HG03159 (cell line): ENCODE results near the gene CD300A.
A peak's percentile ranks its signal among the peaks of the same experiment; 100 is the strongest.

ENCODE experiments used
- ATAC-seq: cut with Tn5 transposase; IDR thresholded peaks from one replicate; pipeline ENCODE4 v1.9.1; 2021; ENCODE audit warnings: mild to moderate bottlenecking, moderate library complexity; ENCODE audit not compliant: unreplicated experiment

CD300A gene

DNA sequence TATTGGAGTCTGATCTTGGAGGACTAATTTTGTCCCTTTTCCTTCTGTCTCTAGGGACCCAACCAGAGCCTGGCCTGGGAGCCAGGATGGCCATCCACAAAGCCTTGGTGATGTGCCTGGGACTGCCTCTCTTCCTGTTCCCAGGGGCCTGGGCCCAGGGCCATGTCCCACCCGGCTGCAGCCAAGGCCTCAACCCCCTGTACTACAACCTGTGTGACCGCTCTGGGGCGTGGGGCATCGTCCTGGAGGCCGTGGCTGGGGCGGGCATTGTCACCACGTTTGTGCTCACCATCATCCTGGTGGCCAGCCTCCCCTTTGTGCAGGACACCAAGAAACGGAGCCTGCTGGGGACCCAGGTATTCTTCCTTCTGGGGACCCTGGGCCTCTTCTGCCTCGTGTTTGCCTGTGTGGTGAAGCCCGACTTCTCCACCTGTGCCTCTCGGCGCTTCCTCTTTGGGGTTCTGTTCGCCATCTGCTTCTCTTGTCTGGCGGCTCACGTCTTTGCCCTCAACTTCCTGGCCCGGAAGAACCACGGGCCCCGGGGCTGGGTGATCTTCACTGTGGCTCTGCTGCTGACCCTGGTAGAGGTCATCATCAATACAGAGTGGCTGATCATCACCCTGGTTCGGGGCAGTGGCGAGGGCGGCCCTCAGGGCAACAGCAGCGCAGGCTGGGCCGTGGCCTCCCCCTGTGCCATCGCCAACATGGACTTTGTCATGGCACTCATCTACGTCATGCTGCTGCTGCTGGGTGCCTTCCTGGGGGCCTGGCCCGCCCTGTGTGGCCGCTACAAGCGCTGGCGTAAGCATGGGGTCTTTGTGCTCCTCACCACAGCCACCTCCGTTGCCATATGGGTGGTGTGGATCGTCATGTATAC, 26.5 kb upstream of the CD300A start:
- no peak for ATAC-seq

DNA sequence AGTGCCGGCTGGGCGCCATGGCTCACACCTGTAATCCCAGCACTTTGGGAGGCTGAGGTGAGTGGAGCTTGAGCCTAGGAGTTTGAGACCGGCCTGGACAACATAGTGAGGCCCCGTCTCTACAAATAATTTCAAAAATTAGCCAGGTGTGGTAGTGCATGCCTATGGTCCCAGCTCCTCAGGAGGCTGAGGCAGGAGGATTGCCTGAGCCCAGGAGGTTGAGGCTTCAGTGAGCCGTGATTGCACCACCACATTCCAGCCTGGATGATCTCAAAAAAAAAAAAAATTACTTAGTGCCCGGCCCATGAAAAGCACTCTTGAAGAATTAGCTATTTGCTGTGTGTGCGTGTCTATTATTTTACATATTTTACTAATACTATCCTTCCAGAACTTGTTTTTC, 24.9 kb upstream of the CD300A start:
- no peak for ATAC-seq

DNA sequence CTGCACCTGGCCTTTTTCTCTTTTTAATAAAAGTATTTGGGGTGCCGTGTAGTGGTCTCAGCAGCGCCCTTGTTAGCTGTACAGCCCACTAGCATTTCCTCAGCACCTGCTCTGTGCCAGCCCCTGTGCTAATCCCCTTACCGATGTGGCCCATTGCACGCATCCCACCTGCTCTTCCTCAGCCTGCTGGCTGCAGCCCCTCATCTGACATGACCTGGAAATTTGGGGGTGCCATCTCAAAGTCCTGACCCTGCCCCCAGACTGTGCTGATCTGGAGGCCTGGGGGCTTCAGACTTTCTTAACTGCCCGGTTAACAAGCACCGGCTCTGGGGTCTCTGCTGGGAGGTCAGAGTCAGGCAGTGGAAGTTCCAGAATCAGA, 24.2 kb upstream of the CD300A start:
- ATAC-seq, result peak; percentile 9

DNA sequence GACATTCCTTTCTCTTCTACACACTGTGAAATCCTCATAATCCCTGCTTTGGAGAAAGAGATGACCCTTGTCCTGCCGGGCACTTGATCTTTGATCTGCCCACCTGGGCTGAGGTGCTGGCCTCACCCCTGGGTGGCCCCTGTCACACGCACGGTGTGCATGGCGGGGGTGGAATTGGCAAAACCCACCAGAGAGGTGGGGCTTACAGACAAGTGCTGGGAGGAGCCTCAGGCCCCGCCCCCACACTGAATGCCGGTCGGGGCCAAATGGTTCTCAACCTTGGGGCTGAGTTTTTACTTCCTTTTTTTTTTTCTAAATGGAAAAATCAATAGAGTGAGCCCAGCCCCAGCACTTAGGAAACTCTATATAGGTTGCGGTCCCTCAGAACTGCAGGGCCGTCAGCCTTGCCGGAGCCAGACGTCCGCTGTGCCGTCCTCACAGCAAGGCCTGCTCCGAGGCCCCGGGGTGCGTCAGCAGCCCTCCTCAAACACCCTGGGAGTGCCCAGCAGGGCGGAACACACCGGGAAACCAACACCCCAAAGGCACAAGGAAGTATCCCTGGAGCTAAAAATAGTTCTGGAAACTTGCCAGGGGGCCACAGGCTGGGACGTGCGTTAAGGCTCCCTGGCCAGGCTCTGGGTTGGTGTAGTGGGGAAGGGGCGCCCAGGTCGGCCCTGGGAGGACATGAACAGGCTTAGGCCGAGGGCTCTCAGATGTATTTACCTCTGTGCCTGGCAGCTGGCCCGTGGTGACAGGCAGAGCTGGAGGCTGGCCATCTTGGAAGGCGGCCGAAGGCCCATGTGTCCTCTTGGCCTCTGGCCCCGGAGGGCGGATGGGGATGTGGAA, 23.5 kb upstream of the CD300A start:
- peak; percentile 57 for ATAC-seq

DNA sequence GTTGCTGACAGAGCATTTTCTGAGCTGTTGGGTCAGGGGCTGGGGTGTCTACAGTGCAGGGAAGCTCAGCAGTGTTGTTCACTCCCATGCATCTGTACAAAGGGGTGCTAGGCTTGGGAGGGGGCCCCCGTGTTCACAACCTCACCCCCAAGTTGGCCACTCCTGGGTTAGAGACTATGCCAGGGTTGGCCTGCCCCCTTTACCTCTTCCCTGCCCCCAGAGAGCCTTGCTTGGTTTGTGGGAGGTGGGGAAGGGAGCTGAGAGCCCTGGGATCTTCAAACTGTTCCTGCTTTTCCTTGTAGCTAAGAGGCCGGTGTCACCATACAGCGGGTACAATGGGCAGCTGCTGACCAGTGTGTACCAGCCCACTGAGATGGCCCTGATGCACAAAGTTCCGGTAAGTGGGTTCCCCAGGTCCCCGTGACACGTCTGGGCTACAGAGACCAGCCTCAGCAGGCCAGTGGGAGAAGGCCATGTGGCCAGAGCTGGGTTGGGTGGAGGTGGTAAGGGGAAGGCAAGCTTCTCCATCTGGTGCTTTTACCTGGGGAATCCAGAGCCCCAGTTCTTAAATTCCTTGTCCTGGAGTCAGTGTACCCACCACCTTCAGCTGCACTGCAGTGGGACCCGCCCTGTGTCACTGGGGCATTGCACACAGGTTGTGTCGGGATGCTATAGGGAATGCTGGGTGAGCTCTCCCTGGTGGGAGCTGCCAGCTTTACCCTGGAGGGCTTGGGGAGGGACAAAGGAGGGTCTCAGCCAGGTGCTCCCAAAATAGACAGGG, 22.7 kb upstream of the CD300A start:
- no peak for ATAC-seq

DNA sequence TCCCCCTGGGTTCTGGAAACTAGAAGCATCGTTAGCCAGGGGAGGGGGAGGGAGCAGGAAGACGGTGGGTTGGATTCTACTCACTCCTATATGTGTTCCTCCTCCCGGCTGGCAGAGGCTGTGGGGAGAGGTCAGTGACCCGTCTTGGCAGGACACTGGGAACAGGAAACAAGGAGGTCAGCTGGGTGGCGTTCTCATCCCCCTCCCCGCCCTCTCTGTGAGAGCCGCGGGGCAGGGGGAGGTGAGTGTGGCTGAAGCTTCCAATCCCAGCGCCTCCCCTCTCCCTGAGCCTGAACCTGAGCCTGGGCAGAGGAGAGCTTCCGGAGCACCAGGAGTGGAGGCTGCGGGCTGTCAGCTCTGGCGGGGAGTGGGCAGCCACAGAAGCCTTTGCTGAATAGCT, 22.0 kb upstream of the CD300A start:
- no peak for ATAC-seq

DNA sequence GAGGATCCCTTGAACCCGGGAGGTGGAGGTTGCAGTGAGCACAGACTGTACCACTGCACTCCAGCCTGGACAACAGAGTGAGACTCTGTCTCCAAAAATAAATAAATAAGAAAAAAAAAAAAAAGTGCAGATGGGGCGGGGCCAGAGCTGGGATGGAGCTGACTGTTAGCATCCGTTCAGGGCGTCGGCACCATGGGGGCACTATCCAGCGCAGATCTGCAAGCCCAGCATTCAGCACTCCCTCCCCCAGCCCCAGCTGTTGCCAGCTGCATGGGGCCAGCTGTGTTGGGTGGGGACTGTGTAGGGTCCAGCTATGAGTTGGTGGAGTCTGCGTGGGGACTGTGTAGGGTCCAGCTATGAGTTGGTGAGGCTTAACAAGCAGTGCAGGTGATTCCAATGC, 21.3 kb upstream of the CD300A start:
- ATAC-seq, result no peak

DNA sequence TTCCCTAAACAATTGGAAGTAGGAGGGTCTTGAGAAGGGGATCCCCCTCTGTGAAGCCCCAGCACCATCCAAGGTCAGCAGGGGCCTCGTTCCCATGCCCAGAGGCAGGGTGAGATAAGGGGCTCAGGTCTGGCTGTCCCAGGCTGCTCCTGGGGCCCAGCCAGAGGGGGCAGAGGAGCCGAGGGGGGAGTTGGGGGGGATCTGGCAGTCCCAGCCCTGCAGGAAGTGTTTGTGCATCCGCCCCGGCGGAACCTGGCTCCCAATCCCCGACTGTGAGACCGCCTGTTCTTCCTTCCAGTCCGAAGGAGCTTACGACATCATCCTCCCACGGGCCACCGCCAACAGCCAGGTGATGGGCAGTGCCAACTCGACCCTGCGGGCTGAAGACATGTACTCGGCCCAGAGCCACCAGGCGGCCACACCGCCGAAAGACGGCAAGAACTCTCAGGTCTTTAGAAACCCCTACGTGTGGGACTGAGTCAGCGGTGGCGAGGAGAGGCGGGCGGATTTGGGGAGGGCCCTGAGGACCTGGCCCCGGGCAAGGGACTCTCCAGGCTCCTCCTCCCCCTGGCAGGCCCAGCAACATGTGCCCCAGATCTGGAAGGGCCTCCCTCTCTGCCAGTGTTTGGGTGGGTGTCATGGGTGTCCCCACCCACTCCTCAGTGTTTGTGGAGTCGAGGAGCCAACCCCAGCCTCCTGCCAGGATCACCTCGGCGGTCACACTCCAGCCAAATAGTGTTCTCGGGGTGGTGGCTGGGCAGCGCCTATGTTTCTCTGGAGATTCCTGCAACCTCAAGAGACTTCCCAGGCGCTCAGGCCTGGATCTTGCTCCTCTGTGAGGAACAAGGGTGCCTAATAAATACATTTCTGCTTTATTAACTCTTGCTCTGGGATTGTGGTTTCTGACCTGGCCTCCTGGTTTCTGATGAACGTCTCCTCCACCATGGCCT, 19.6 kb upstream of the CD300A start:
- ATAC-seq, result no peak

DNA sequence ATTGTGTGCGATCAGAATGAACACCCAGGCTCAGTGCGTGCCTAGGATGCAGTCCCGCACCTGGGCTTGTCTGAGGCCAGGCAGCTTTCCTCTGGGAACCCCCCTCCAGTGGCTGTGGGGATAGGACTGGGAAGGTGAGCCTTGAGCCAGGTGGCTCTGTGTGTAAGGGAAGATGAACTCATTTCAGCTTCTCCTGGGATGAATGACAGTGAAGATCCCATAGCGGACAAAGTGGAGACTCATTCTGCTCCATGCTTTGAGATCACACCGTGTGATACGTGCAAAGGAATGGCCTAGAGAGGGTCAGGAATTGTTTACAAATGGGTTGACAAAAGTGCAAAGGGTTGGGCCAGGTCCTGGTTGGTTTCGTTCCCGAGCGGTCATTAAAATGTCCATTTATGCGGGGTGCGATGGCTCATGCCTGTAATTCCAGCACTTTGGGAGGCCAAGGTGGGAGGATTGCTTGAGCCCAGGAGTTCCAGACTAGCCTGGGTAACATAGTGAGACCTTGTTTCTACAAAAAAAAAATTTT, 18.7 kb upstream of the CD300A start:
- no peak for ATAC-seq

DNA sequence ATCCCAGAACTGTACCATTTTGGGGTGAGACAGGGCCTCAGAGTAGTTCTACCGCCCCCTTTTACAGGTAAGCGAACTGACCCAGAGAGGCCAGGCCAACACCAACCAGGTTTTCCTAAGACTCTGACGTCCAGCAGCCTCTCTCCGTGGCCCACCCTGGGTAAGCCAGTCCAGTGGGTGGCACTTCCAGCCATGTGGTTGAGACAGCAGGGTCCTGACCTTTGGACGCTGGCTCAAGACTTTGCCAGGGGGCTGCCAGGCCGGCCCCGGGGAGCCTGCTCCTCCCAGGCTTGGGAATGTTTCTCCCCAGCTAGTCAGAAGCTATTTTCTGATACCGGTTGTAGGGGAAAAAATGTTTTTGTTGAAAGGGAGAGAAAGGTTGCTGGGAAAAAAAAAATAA, 17.7 kb upstream of the CD300A start:
- ATAC-seq, result no peak

DNA sequence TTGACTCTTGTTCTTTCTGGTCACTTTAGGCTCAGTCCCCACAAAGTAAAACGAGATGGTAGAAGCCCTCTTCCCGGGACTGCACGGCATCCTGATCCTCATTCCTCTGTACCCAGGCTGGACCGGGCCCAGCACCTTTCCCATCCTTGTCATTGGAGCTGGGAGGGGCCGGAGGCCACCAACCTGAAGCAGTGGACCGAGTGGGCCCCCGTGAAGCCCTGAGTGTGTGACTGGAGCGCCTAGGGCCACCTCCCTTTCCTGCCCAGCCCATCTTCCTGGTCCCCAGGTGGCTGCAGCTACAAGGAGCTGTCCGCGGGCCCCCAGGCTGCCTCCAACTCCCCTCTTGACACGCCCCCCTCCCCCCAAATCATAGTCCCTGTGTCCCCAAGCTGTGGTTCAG, 17.1 kb upstream of the CD300A start:
- ATAC-seq, result no peak

DNA sequence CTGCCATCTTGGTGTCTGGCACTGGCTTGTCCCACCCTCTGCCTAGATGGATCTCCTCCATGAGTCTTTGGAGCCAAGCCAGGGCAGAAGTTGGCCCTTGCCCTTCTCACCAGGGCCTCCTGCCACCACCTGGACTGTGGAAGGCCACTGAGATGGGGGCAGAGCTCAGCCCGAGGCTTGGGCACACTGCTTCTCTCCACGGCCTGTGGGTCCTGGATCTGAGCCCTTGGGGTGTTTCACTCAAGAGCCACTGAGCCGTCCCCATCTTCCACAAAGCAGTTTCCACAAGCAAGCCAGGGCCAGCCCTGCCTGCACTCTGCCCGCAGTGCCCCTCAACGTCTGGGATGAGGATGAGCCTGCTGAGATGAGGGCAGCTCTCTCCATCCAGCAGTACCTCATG, 16.7 kb upstream of the CD300A start:
- no peak for ATAC-seq

DNA sequence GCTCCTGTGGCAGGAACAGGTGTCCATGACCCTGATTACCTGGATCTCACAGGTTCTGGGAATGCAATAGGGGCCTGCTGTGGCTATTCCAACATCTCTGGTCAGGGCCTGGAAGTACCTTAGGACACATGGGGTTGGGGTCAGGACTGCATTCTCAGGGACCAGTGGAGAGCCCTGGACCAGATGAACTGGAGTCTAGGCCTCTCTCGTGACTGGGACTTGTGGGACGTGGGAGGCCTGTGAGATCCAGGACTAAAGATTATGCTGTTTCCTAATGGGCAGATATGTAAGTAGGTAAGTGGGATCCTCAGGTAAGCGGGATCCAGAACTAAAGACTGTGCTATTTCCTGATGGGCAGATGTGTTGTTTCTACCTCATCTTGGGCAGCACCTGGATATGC, 16.2 kb upstream of the CD300A start:
- ATAC-seq, result no peak

DNA sequence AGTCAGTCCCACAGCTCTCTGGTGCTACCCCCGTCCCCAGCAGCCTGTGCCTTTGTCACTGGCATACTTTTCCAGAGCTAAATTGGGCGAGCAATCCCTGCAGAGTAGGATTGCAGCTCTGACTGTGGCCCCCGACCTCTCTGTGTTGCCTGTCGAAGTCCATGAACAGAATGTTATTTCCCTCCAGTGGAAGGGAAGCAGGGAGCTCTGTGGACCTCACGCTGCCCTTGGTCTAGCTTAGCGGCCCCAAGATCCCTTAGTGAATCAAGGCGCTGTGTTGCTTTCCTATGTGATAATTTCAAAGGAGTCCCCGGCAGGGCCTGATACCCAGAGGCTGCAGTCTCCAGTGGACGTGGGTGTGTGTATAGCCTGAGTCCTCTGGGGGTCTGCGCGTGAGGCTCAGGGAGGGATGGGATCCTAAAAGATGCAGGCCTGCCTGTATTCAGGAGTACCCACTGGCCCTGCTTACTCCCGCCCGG, 15.5 kb upstream of the CD300A start:
- ATAC-seq, result no peak

DNA sequence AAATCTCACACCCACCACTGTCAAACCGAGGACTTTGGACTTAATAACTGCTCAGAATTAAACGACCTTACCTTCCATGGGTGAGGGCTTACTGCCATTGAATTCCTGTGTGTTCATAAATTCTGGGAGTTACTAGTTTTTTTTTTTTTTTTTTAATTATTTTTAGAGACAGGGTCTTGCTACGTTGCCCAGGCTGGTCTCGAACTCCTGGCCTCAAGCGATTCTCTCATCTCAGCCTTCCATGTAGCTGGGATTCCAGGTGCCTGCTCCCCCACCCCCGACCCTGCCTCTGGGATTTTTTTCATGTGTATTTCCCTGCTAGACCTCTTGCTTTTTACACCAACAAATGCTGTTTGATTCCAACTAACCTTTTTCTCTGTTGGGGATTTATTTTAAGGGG, 14.9 kb upstream of the CD300A start:
- ATAC-seq, result no peak

DNA sequence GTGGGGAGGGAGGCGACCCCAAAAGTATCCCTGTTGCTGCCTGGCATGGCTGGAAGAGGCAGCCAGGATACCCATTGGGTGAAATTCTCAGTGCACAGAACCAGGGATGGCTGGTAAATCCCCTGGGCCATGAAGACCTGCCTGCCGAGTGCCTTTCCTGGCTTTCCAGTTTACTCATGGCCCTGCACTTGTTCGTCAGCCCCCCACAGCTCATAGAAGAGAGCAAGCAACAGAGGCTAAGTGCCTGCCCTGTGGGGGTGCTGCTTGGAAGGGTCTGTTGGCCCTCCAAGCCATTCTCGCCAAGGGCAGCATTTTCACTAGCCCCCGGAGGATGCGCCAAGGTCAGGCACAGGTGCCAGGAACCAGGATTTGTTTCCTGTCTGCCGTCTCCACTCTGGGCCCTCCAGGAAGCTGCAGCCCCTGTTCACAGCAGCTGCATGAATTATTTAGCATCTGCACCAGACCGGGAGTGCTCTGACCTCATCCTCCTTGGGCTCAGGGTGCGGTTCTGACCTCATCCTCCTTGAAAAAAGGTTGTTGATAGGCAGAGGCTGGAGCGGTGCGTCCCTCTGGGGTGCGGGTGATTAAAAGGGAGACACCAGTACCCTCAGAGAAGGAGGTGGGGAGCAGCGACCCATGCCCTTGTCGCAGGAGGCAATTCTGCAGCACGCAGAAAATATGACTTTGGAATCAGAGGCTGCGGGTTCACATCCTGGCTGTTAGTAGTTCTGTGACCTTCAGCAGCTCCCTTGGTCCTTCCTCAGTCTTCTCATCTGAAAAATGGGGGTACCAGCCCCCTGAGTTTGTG, 14.2 kb upstream of the CD300A start:
- ATAC-seq, result no peak

DNA sequence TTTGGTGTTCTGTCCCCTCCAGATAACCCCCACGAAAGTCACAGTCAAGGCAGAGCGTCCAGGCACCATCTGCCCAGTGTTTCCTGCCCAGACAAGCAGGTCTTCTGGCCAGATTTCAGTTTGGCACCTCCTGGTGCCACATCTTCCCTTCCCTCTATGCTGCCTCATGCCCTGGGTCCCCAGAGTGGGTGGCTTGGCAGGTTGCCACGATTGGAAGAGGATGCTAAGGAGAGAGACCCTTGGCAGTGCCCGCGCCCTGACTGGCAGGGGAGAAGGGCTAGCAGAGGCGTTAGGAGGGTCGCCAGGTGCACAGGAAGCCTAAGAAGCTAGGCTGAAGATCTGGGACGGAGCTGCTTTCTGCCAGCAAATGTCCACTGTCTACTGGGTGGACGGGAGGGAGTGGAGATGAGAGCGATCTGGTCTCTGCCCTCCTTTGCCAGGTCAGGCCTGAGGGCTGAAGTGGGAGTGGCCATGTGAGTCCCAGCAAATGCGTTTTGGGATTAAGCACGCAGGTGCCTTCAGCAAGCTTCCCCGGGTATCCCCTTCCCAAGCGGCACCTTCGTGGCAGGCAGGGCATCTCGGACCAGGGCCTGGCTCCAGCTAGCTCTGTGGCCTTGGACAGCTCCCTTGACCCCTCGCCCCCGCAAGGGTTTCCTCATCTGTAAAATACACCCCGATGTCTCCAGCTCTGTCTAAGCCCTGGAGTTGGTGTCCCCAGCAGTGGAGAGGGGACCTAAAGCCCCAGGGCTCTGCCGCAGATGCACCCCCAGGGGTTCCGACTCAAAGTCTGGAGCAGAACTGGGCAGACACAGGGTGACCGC, 13.4 kb upstream of the CD300A start:
- ATAC-seq, result no peak

DNA sequence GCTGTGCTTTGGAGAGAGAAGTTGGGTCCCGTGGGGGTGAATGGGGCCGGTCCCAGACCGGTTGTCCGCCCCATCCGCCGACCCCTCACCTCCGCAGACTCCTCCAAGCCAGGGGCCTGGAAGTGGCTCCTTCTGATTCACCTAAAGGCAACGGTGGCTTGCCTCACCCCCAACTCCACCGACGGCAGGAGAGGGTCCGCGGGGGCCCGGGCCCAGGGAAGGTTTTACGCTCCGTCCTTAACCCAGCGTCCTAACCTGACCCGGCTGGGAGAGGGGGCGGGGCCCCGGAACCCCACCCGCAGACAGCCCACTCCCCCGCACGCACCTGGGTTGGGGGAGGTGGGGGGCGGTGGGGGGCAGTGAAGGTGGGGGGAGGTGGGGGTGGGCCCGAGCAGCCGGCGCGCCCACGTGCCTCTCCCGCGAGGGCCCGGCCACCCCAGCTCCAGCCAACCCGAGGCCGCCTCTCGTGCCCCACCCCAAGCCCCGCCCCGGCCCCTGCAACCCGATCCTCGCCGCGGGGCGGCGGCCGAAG, 12.7 kb upstream of the CD300A start:
- ATAC-seq, result peak; percentile 4
